HCT116 (cell line): ENCODE measurements around the gene NR5A2. TPM values are rescaled to one million over a fixed set of nuclear protein-coding genes. Genes with fewer than 3 reads are reported as not detected.

ENCODE experiments used
- ATAC-seq: fragments of 200-7000 bp; cut with Tn5 transposase; 2 replicates; pipeline ENCODE4 v1.9.1; 2020; ENCODE audit warnings: mild to moderate bottlenecking, moderate library complexity
- BruUV-seq: library from RNA; stranded (reverse); fragments of 400-500 nt; replicated peaks from 2 replicates; lab custom pipeline; 2021; lab: Mats Ljungman, UMichigan
- CTCF ChIA-PET: fragments of 300-600 bp; sonication (Branson Sonifier 250); formaldehyde crosslinking; loops from one replicate; lab custom pipeline; 2021; ENCODE audit warnings: antibody characterized with exemption; lab: Charles Lee
- POLR2A ChIA-PET: fragments of 300-600, 350-600 bp; sonication (Branson Sonifier 250); formaldehyde crosslinking; loops from one replicate; lab custom pipeline; 2021; ENCODE audit warnings: antibody characterized with exemption; lab: Charles Lee
- RAD21 ChIA-PET, 2 experiments: fragments of 300-600 bp; sonication (Branson Sonifier 250); formaldehyde crosslinking; loops; one replicate each; lab custom pipeline; 2023; ENCODE audit warnings: low total read pairs in 2 of 2; ENCODE audit not compliant: uncharacterized antibody in 2 of 2, unreplicated experiment in 2 of 2, low non-redundant PET in 1 of 2; lab: Charles Lee
- DNase-seq: peaks from one replicate; pipeline ENCODE4 v3.0.0-alpha.2; 2010; ENCODE audit warnings: low read depth, low spot score
- H2AFZ ChIP-seq: fragments of 200-600 bp; shearing (Covaris generic), sonication (generic); 2 replicates; pipeline ENCODE4 v1.6.1; 2017; ENCODE audit warnings: low read depth, mixed run types, mixed read lengths, antibody characterized with exemption, low read length; ENCODE audit not compliant: poor library complexity, severe bottlenecking
- H3K27ac ChIP-seq: 2 replicates; pipeline ENCODE4 v1.5.1; 2012; ENCODE audit warnings: low read depth, low read length
- H3K27me3 ChIP-seq: fragments of 200-600 bp; sonication (generic); 2 replicates; pipeline ENCODE4 v1.6.1; 2016; ENCODE audit warnings: mixed run types, low read length, mixed read lengths; ENCODE audit not compliant: insufficient read depth
- H3K36me3 ChIP-seq, 2 experiments: fragments of 200-500 bp in 1 of 2; fragments of 200-600 bp in 1 of 2; sonication (Bioruptor generic) in 1 of 2; sonication (generic) in 1 of 2; 2 replicates each; pipeline versions ENCODE4 v1.5.1 to v1.6.1; 2014 to 2016; ENCODE audit warnings: low read length in 2 of 2, inconsistent platforms in 1 of 2, mixed read lengths in 1 of 2, mixed run types in 1 of 2; ENCODE audit not compliant: insufficient read depth in 2 of 2, control insufficient read depth in 1 of 2
- H3K4me1 ChIP-seq, 2 experiments: fragments of 200-600 bp in 1 of 2; sonication (generic) in 1 of 2; 2 replicates each; pipeline versions ENCODE4 v1.5.1 to v1.6.1; 2012 to 2017; ENCODE audit warnings: low read length in 2 of 2, inconsistent platforms in 1 of 2, mild to moderate bottlenecking in 1 of 2, mixed read lengths in 1 of 2, mixed run types in 1 of 2, moderate library complexity in 1 of 2; ENCODE audit not compliant: insufficient read depth in 2 of 2, control insufficient read depth in 1 of 2
- H3K4me2 ChIP-seq: fragments of 200-600 bp; sonication (generic); 2 replicates; pipeline ENCODE4 v1.6.1; 2017; ENCODE audit warnings: mixed run types, low read length, mixed read lengths
- H3K4me3 ChIP-seq, 2 experiments: fragments of 200-600 bp in 1 of 2; sonication (generic) in 1 of 2; replicated peaks in 1 of 2; 2 replicates each; pipeline ENCODE4 v1.5.1; 2011 to 2016; ENCODE audit warnings: low read length in 2 of 2, control low read depth in 1 of 2, low read depth in 1 of 2, mild to moderate bottlenecking in 1 of 2, mixed read lengths in 1 of 2, mixed run types in 1 of 2
- H3K79me2 ChIP-seq: fragments of 200-600 bp; sonication (generic); 2 replicates; pipeline ENCODE4 v1.6.1; 2017; ENCODE audit warnings: mild to moderate bottlenecking, mixed run types, low read length, moderate library complexity, mixed read lengths; ENCODE audit not compliant: insufficient read depth
- H3K9ac ChIP-seq: fragments of 200-600 bp; sonication (generic); 2 replicates; pipeline ENCODE4 v1.6.1; 2016; ENCODE audit warnings: low read length, mixed read lengths
- H3K9me2 ChIP-seq: fragments of 200-600 bp; sonication (generic), shearing (Covaris generic); 2 replicates; pipeline ENCODE4 v1.6.1; 2017; ENCODE audit warnings: mixed run types, mild to moderate bottlenecking, moderate library complexity; ENCODE audit not compliant: insufficient read depth
- H3K9me3 ChIP-seq, 2 experiments: fragments of 200-500 bp in 1 of 2; fragments of 200-600 bp in 1 of 2; sonication (Bioruptor generic) in 1 of 2; sonication (generic) in 1 of 2; 2 replicates each; pipeline ENCODE4 v1.6.1; 2014 to 2017; ENCODE audit warnings: low read length in 2 of 2, mixed read lengths in 2 of 2, inconsistent platforms in 1 of 2, low read depth in 1 of 2, mild to moderate bottlenecking in 1 of 2, mixed run types in 1 of 2, moderate library complexity in 1 of 2; ENCODE audit not compliant: control insufficient read depth in 1 of 2, insufficient read depth in 1 of 2
- H4K20me1 ChIP-seq: fragments of 200-600 bp; sonication (generic), shearing (Covaris generic); 2 replicates; pipeline ENCODE4 v1.6.1; 2017; ENCODE audit warnings: mixed run types, mild to moderate bottlenecking, moderate library complexity; ENCODE audit not compliant: insufficient read depth
- CEBPB ChIP-seq: IDR thresholded peaks from 2 replicates; pipeline ENCODE4 v1.6.1; 2012; ENCODE audit warnings: low read depth
- POLR2A ChIP-seq: IDR thresholded peaks from 2 replicates; pipeline ENCODE4 v1.7.0; 2011; ENCODE audit warnings: borderline replicate concordance; ENCODE audit not compliant: insufficient read depth, insufficient read length; ENCODE audit errors: extremely low read depth
- REST ChIP-seq: IDR thresholded peaks from 2 replicates; pipeline ENCODE4 v1.6.1; 2012; ENCODE audit warnings: low read depth
- TCF7L2 ChIP-seq: IDR thresholded peaks from 2 replicates; pipeline ENCODE4 v1.7.0; 2011; ENCODE audit warnings: borderline replicate concordance, inconsistent platforms; ENCODE audit not compliant: insufficient read depth, insufficient read length; ENCODE audit errors: extremely low read depth
- ZNF274 ChIP-seq: fragments of 200-500 bp; sonication (Bioruptor generic); IDR thresholded peaks from 2 replicates; pipeline ENCODE4 v1.6.1; 2014; ENCODE audit warnings: mild to moderate bottlenecking, low read depth, low read length, inconsistent platforms
- intact Hi-C: fragments of 100-400 bp; cut with micrococcal nuclease; formaldehyde crosslinking; loops from 2 replicates; pipeline ENCODE4 v1.10.0; 2022
- total RNA-seq: library from RNA; stranded (reverse); gene quantifications from one replicate; pipeline ENCODE4 v1.2.1, GENCODE V29; 2021; ENCODE audit not compliant: unreplicated experiment
- TF ChIP-seq, protein P1 (sequence below): IDR thresholded peaks from 2 replicates; pipeline ENCODE4 v1.6.1; 2011; ENCODE audit warnings: mild to moderate bottlenecking, low read length, moderate library complexity; ENCODE audit not compliant: insufficient replicate concordance; ENCODE audit errors: extremely low read depth
- TF ChIP-seq, protein P2 (sequence below): IDR thresholded peaks from 2 replicates; pipeline ENCODE4 v1.6.1; 2012

Gene NR5A2
- total RNA-seq, 1 experiment from 2014 or later = 0.91 TPM

- TF ChIP-seq REST = no peak
- TF ChIP-seq ZNF274 = no peak
- no peak for TF ChIP-seq CEBPB
- TF ChIP-seq, protein P1, sequence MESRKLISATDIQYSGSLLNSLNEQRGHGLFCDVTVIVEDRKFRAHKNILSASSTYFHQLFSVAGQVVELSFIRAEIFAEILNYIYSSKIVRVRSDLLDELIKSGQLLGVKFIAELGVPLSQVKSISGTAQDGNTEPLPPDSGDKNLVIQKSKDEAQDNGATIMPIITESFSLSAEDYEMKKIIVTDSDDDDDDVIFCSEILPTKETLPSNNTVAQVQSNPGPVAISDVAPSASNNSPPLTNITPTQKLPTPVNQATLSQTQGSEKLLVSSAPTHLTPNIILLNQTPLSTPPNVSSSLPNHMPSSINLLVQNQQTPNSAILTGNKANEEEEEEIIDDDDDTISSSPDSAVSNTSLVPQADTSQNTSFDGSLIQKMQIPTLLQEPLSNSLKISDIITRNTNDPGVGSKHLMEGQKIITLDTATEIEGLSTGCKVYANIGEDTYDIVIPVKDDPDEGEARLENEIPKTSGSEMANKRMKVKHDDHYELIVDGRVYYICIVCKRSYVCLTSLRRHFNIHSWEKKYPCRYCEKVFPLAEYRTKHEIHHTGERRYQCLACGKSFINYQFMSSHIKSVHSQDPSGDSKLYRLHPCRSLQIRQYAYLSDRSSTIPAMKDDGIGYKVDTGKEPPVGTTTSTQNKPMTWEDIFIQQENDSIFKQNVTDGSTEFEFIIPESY = no peak
Observed at GRCh38 chr1:200039849-200040474, 12.5 kb downstream of the NR5A2 start (continued).

GRCh38 chr1:200040481-200041138 lies 13.1 kb downstream of the NR5A2 start:
- no peak for ATAC-seq

More at GRCh38 chr1:200040481-200041138, 13.1 kb downstream of the NR5A2 start:
- ChIA-PET RAD21 (no interaction called here), POLR2A (no interaction called here), CTCF (no interaction called here)
- Histone ChIP-seq H4K20me1 (no peaks in the 10 kb centered on the region), H3K9ac (no peak overlapping the region), H3K27me3 (no peaks in the 10 kb centered on the region), H3K9me2 (no peaks in the 10 kb centered on the region), H3K4me3 (peak overlapping the region in 1 of 2 experiments; percentile 86; a peak in 2 of 4 replicates), H3K27ac (no peak overlapping the region), H3K9me3 (no peaks in the 10 kb centered on the region), H3K4me1 (peaks cover 3 to 13% of the 10 kb centered on the region in 2 experiments; a peak in 3 of 4 replicates), H3K4me2 (peak overlapping the region; percentile 98), H3K36me3 (no peaks in the 10 kb centered on the region), H2AFZ (peak overlapping the region; percentile 99), H3K79me2 (no peaks in the 10 kb centered on the region)
- no TSS peak for BruUV-seq
- intact Hi-C loops = no loop called here
- no peak for DNase-seq
- peak; percentile 97 for TF ChIP-seq TCF7L2
- TF ChIP-seq, protein P2, sequence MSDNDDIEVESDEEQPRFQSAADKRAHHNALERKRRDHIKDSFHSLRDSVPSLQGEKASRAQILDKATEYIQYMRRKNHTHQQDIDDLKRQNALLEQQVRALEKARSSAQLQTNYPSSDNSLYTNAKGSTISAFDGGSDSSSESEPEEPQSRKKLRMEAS = no peak
- peak; percentile 51 for TF ChIP-seq POLR2A
